ENCODE results near the gene ASB15.
"Not testable (repeated sequence)": the region's sequence is repeated elsewhere in the genome, so short reads cannot be mapped to it uniquely, and the experiment has no call there.

The ASB15 gene

DNA sequence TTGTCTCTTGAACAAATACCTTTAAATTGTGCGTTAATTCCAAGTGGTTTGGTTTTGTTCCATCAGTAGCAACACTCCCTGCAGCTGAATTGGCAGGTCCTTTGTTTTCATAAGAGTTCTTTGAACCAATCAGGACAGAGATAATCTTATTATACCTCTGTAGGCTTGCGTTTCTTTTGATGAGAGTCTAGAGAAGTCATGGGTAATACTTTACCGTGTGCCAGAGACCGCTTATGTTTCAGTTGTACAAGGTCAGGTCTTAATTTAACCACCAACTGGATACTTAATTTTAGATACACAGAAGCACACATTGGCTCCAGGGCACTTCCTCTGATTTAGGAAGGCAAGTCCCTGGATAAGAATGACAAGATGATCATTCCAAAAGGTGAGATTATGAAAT, at the start of gene ASB15:
Gene ASB15 (plus strand): TSS at position 292 of the 400 bp plus-strand sequence. CDS start 12,682 bp downstream, outside the sequence.
- Histone ChIP-seq H3K4me3 (no peak within 1 kb of the TSS), H3K4me2 (no peak within 1 kb of the TSS), H3K4me1 (no peaks in the 10 kb centered on the region), H3K9me3 (no peaks in the 10 kb centered on the region), H3K27ac (no peak within 1 kb of the TSS), H4K20me1 (no peaks in the 10 kb centered on the region), H3K36me3 (no peaks in the 10 kb centered on the region), H3K9ac (no peak within 1 kb of the TSS), H3K27me3 (no peaks in the 10 kb centered on the region)
- no peak for TF ChIP-seq Cebpa-rat (IDR thresholded peaks at IDR 0.05)

DNA sequence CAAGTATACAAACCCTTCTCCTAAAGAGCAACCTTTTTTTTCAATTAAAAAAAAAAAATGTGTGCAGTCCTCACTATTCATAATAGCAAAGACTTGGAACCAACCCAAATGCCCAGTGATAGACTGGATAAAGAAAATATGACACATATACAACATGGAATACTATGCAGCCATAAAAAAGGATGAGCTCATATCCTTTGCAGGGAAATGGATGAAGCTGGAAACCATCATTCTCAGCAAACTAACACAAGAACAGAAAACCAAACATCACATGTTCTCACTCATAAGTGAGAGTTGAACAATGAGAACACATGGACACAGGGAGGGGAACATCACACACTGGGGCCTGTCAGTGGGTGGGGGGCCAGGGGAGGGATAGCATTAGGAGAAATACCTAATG, 49.5 kb upstream of the ASB15 start:
- Histone ChIP-seq H3K36me3 (peaks cover 62% of the 10 kb centered on the region), H4K20me1 (peaks cover 74% of the 10 kb centered on the region), H3K4me1 (peaks cover 25% of the 10 kb centered on the region)
- H3K27me3 ChIP-seq, H3K27ac ChIP-seq, H3K4me3 ChIP-seq, H3K4me2 ChIP-seq, H3K9ac ChIP-seq, H3K9me3 ChIP-seq: not testable (repeated sequence)

DNA sequence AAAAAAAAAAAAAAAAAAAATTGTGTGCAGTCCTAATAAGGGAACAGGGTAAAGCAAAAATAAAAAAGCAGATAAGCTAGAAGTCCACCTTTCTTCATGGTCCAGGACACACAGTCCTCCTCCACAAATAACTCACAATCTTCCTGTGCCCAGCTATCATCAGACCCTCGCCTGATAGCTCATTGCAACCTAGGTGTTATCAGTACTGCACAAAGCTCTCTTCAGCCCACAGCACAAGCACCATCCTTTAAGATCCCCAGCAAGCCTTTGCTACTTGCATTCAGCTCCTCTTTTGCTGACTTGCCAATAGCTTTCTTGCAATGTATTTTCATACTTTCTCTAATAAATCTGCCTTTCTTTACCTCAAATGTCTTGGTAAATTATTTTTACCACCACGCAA, 49.0 kb upstream of the ASB15 start:
- peaks cover 25% of the 10 kb centered on the region for H3K4me1 ChIP-seq
- H3K9ac ChIP-seq, result no peak overlapping the region
- no peaks in the 10 kb centered on the region for H3K27me3 ChIP-seq
- no peak overlapping the region for H3K4me3 ChIP-seq
- H3K36me3 ChIP-seq, result peaks cover 56% of the 10 kb centered on the region
- no peak overlapping the region for H3K4me2 ChIP-seq
- no peak overlapping the region for H3K27ac ChIP-seq
- no peaks in the 10 kb centered on the region for H3K9me3 ChIP-seq
- H4K20me1 ChIP-seq, result peaks cover 69% of the 10 kb centered on the region
- no peak for TF ChIP-seq Cebpa-rat (IDR thresholded peaks at IDR 0.05)

DNA sequence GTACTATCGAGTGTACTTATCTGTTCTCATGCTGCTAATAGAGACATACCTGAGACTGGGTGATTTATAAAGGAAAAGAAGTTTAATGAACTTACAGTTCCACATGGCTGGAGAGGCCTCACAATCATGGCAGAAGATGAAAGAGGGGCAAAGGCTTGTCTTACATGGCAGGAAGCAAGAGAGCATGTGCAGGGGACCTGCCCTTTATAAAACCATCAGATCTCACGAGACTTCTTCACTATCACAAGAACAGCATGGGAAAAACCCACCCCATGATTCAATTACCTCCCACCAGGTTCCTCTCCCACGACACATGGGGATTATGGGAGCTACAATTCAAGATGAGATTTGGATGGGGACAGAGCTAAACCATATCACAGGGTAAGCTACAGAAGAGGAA, 48.5 kb upstream of the ASB15 start:
- H3K9ac ChIP-seq, result no peak overlapping the region
- no peaks in the 10 kb centered on the region for H3K9me3 ChIP-seq
- no peaks in the 10 kb centered on the region for H3K27me3 ChIP-seq
- H3K4me2 ChIP-seq, result no peak overlapping the region
- peaks cover 26% of the 10 kb centered on the region for H3K4me1 ChIP-seq
- no peak overlapping the region for H3K27ac ChIP-seq
- peaks cover 64% of the 10 kb centered on the region for H4K20me1 ChIP-seq
- H3K4me3 ChIP-seq, result no peak overlapping the region
- TF ChIP-seq Cebpa-rat (IDR thresholded peaks at IDR 0.05), result no peak
- H3K36me3 ChIP-seq, result peaks cover 54% of the 10 kb centered on the region

DNA sequence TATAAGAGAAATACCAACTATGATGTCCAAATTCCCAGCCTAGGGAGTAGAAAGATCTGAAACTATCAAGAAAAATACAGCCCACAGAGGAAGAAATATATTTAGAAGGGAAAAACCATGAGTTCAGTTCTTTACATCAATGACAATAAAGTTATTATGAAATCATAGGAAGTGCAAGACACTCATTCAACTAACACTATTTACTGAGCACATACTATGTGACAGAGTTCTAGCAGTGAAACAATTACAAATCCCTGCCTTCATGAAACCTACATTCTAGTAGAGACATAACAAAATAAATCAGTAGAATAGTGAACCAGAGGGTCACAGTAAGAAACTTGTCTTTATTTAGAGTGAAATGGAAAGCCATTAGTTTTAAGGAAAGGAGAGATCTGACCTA, 46.1 kb upstream of the ASB15 start:
- H3K9me3 ChIP-seq, result no peaks in the 10 kb centered on the region
- no peaks in the 10 kb centered on the region for H3K27me3 ChIP-seq
- no peak overlapping the region for H3K27ac ChIP-seq
- H3K4me3 ChIP-seq, result no peak overlapping the region
- H3K4me2 ChIP-seq, result peak overlapping the region; percentile 76
- peaks cover 38% of the 10 kb centered on the region for H3K36me3 ChIP-seq
- H3K4me1 ChIP-seq, result peaks cover 30% of the 10 kb centered on the region
- no peak overlapping the region for H3K9ac ChIP-seq
- H4K20me1 ChIP-seq, result peaks cover 41% of the 10 kb centered on the region
- TF ChIP-seq Cebpa-rat (IDR thresholded peaks at IDR 0.05), result no peak

DNA sequence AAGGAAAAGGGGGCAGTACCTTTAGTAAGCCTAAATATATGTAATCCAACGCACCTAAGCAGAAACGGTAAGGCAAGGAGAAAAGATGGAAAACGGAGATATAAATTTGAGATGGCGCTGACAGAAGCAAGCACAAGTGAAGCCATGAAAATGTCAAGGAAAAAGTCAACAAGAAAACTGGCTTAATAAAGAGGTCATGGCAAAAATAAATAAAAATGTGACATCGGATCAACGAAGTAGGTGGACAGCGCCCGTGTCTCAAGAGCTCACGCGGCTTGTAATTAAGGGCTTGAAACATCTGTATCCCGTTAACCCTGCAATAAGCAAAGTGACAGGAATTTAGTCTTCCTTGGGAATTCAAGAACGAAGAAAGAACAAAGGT, 44.6 kb upstream of the ASB15 start:
- H3K27me3 ChIP-seq, result no peaks in the 10 kb centered on the region
- H3K4me1 ChIP-seq, result peaks cover 30% of the 10 kb centered on the region
- H3K4me3 ChIP-seq, result peak overlapping the region; percentile 81
- TF ChIP-seq Cebpa-rat (IDR thresholded peaks at IDR 0.05), result no peak
- peak overlapping the region; percentile 87 for H3K27ac ChIP-seq
- peak overlapping the region; percentile 76 for H3K4me2 ChIP-seq
- no peaks in the 10 kb centered on the region for H3K9me3 ChIP-seq
- peak overlapping the region; percentile 87 for H3K9ac ChIP-seq
- H4K20me1 ChIP-seq, result peaks cover 26% of the 10 kb centered on the region
- H3K36me3 ChIP-seq, result peaks cover 30% of the 10 kb centered on the region

DNA sequence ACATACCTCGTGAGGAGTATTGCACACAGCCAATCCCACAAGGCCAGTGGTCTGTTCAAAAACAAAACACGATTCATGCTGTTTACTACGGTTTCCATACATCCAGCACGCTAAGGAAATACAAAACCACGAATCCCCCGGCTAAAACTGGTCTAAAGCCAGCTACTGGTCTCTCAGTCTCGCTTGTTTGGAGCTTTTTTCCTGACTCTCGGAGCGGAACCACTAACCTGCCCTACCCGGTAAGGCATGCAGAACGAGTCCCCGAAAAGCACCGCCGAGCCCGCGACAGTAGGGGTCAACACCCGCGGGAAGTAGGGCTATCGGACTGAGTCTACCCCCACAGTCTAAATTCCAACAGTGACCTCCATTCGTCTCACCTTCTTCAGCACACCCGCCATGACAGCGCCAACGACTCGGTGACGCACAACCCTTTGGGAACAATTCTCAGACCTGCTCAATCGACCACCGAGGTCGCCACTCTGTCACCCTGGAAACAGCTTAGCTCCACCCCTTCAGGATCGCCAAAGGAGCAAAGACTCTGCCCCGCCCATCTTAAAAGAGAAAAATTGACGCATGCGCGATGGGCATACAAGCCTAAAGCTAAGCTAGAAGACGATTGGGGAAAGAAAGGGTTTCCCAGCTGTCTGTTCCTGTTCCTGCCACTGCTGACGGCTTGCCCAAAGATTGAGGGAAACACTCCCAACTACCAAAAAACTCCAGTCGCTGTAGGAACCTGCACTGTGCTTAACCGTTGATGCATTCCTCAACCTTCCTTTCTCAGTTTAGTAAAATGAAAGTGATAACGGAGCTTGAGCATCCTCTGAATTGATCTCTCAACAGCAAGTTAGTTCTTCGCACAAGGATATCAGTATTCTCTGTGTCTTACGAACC, 44.0 kb upstream of the ASB15 start, which contains the start of gene NDUFA5:
Gene NDUFA5 (minus strand): TSS at position 421 of the 891 bp plus-strand sequence. CDS start 23 bp downstream, at position 398.
- H3K4me1 ChIP-seq, result peaks cover 30% of the 10 kb centered on the region
- peak within 1 kb of the TSS; percentile 81 for H3K4me3 ChIP-seq
- H3K9me3 ChIP-seq, result no peaks in the 10 kb centered on the region
- H3K27me3 ChIP-seq, result no peaks in the 10 kb centered on the region
- TF ChIP-seq Cebpa-rat (IDR thresholded peaks at IDR 0.05), result no peak
- peak within 1 kb of the TSS; percentile 76 for H3K4me2 ChIP-seq
- peaks cover 21% of the 10 kb centered on the region for H4K20me1 ChIP-seq
- peaks cover 28% of the 10 kb centered on the region for H3K36me3 ChIP-seq
- peak within 1 kb of the TSS; percentile 87 for H3K9ac ChIP-seq
- peak within 1 kb of the TSS; percentile 87 for H3K27ac ChIP-seq

DNA sequence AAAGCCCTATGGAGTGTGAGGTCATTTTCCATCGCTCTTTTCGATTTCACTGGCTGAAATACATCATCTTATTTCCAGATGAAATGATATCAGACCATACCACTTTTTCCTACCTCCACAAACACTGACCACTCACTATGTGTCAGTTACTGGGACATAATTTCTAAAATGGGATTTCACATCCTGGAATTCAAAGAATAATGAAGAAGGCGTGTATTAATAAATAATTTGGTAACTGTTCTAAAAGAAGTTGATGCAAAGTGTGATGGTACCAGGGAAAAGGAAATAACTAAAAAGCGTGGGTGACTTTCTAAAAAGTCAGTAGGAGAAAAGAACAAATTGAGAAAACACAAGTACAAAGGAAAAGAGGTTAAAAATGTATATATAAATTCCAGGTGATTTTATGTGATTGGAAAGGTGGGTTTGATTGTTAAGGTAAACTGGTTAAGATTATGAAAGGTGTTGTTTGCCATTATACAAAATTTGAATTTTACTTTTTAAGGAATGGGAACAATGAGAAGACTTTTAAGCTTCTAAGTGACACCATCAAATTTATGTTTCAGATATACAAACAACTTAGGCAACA, 43.2 kb upstream of the ASB15 start:
- H3K9ac ChIP-seq, result peak overlapping the region; percentile 87
- H3K4me1 ChIP-seq, result peaks cover 30% of the 10 kb centered on the region
- H3K27ac ChIP-seq, result peak overlapping the region; percentile 87; the same call in 1 of the 2 replicates
- peak overlapping the region; percentile 81 for H3K4me3 ChIP-seq
- H3K9me3 ChIP-seq, result no peaks in the 10 kb centered on the region
- H3K4me2 ChIP-seq, result peak overlapping the region; percentile 74
- no peaks in the 10 kb centered on the region for H3K27me3 ChIP-seq
- peaks cover 14% of the 10 kb centered on the region; the same call in 1 of the 2 replicates for H4K20me1 ChIP-seq
- TF ChIP-seq Cebpa-rat (IDR thresholded peaks at IDR 0.05), result no peak
- H3K36me3 ChIP-seq, result peaks cover 21% of the 10 kb centered on the region

DNA sequence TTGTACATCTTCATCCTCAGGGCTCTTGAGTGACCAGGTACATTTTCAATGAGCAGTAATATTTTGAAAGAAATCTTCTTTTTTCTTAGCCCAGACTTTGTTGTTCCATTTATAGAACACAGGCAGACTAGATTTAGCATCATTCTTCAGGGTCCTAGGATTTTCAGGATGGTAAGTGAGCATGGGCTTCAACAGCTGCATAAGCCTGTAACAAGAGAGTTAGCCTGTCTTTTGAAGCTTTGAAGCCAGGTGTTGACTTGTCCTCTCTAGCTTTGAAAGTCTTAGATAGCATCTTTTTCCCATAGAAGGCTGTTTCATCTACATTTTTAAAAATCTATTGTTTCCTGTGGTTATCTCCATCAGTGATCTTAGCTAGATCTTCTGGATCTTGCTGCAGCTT, 39.5 kb upstream of the ASB15 start:
- Histone ChIP-seq H3K27ac (no peak overlapping the region), H4K20me1 (no peaks in the 10 kb centered on the region), H3K4me1 (peaks cover 6% of the 10 kb centered on the region; the same call in 1 of the 2 replicates), H3K36me3 (no peaks in the 10 kb centered on the region), H3K4me2 (no peak overlapping the region), H3K27me3 (no peaks in the 10 kb centered on the region), H3K9ac (no peak overlapping the region), H3K4me3 (no peak overlapping the region), H3K9me3 (no peaks in the 10 kb centered on the region)
- no peak for TF ChIP-seq Cebpa-rat (IDR thresholded peaks at IDR 0.05)
